ENCODE data around the gene ACOXL.
A peak's percentile ranks its signal among the peaks of the same experiment; 100 is the strongest.
"Not testable (repeated sequence)": the region's sequence is repeated elsewhere in the genome, so short reads cannot be mapped to it uniquely, and the experiment has no call there.

Gene ACOXL

GRCh38 chr2:110832740-110833139 is 100.4 kb downstream of the ACOXL start:
- DNase-seq, result no peak

- no peak for DNase-seq
Measured at GRCh38 chr2:110834134-110834827, 101.9 kb downstream of the ACOXL start.

GRCh38 chr2:110836671-110837070 is 104.3 kb downstream of the ACOXL start:
- DNase-seq, result no peak

- no peak for DNase-seq
Measured at GRCh38 chr2:110837446-110838409, 105.4 kb downstream of the ACOXL start.

GRCh38 chr2:110838657-110839384 is 106.4 kb downstream of the ACOXL start:
- DNase-seq, result no peak

GRCh38 chr2:110840508-110840907 is 108.1 kb downstream of the ACOXL start:
- no peak for DNase-seq

- DNase-seq, result no peak
Measured at GRCh38 chr2:110842048-110842447, 109.7 kb downstream of the ACOXL start.

- DNase-seq, result no peak
Measured at GRCh38 chr2:110843496-110843895, 111.1 kb downstream of the ACOXL start.

- DNase-seq, result no peak
Measured at GRCh38 chr2:110843959-110844510, 111.7 kb downstream of the ACOXL start.

- DNase-seq, result no peak
Measured at GRCh38 chr2:110847651-110848050, 115.3 kb downstream of the ACOXL start.

GRCh38 chr2:110848071-110848470 is 115.7 kb downstream of the ACOXL start:
- no peak for DNase-seq

GRCh38 chr2:110848519-110849030 is 116.2 kb downstream of the ACOXL start:
- no peak for DNase-seq

GRCh38 chr2:110851531-110851930 is 119.2 kb downstream of the ACOXL start:
- DNase-seq, result no peak

- no peak for DNase-seq
Measured at GRCh38 chr2:110852051-110852450, 119.7 kb downstream of the ACOXL start.

- DNase-seq, result peak; percentile 71
Measured at GRCh38 chr2:110852541-110853263, 120.3 kb downstream of the ACOXL start.

GRCh38 chr2:110853516-110853915 is 121.1 kb downstream of the ACOXL start:
- DNase-seq, result peak; percentile 66

GRCh38 chr2:110853948-110854347 is 121.6 kb downstream of the ACOXL start:
- DNase-seq, result no peak

GRCh38 chr2:110854355-110855081 is 122.1 kb downstream of the ACOXL start:
- DNase-seq, result no peak

- DNase-seq, result not testable (repeated sequence)
Measured at GRCh38 chr2:110855841-110856240, 123.5 kb downstream of the ACOXL start.

GRCh38 chr2:110858135-110858725 is 125.9 kb downstream of the ACOXL start:
- DNase-seq, result peak; percentile 79
